DMS153 (cell line): ENCODE results near the gene ESM1.
A peak's percentile ranks its signal among the peaks of the same experiment; 100 is the strongest.
"Not testable (repeated sequence)": the region's sequence is repeated elsewhere in the genome, so short reads cannot be mapped to it uniquely, and the experiment has no call there.

Experiments
- DNase-seq: peaks from one replicate; lab custom pipeline; 2025; lab: John Stamatoyannopoulos, UW

The ESM1 gene

GRCh38 chr5:54985301-54986268, at the start of gene ESM1:
ESM1 (minus strand) TSS chr5:54985593; CDS start chr5:54985517, 76 bp downstream.
- no peak for DNase-seq

GRCh38 chr5:55033568-55033967, 48.2 kb upstream of the ESM1 start:
- DNase-seq, result no peak

GRCh38 chr5:55031492-55031891, 46.1 kb upstream of the ESM1 start:
- DNase-seq, result no peak

- DNase-seq, result no peak
Observed at GRCh38 chr5:55030676-55031369, 45.4 kb upstream of the ESM1 start.

- DNase-seq, result no peak
Observed at GRCh38 chr5:55030220-55030619, 44.8 kb upstream of the ESM1 start.

GRCh38 chr5:55027595-55027994, 42.2 kb upstream of the ESM1 start:
- DNase-seq, result no peak

GRCh38 chr5:55022450-55022849, 37.1 kb upstream of the ESM1 start:
- DNase-seq, result no peak

- peak; percentile 22 for DNase-seq
Observed at GRCh38 chr5:55021821-55022220, 36.4 kb upstream of the ESM1 start.

GRCh38 chr5:55021410-55021809, 36.0 kb upstream of the ESM1 start:
- no peak for DNase-seq

GRCh38 chr5:55010149-55010548, 24.8 kb upstream of the ESM1 start:
- not testable (repeated sequence) for DNase-seq

- no peak for DNase-seq
Observed at GRCh38 chr5:55004729-55005128, 19.3 kb upstream of the ESM1 start.

- DNase-seq, result no peak
Observed at GRCh38 chr5:55003432-55004065, 18.2 kb upstream of the ESM1 start.

- not testable (repeated sequence) for DNase-seq
Observed at GRCh38 chr5:55002166-55002565, 16.8 kb upstream of the ESM1 start.

- no peak for DNase-seq
Observed at GRCh38 chr5:54997081-54997480, 11.7 kb upstream of the ESM1 start.

- DNase-seq, result no peak
Observed at GRCh38 chr5:54996466-54996865, 11.1 kb upstream of the ESM1 start.

GRCh38 chr5:54995168-54995567, 9.8 kb upstream of the ESM1 start:
- no peak for DNase-seq

GRCh38 chr5:54994628-54995027, 9.2 kb upstream of the ESM1 start:
- DNase-seq, result no peak

- no peak for DNase-seq
Observed at GRCh38 chr5:54993318-54993717, 7.9 kb upstream of the ESM1 start.

- no peak for DNase-seq
Observed at GRCh38 chr5:54991416-54991815, 6.0 kb upstream of the ESM1 start.

- no peak for DNase-seq
Observed at GRCh38 chr5:54990841-54991258, 5.5 kb upstream of the ESM1 start.

GRCh38 chr5:54988817-54989216, 3.4 kb upstream of the ESM1 start:
- no peak for DNase-seq

GRCh38 chr5:54988218-54988617, 2.8 kb upstream of the ESM1 start:
- DNase-seq, result no peak

GRCh38 chr5:54986269-54986654, 869 bp upstream of the ESM1 start:
- DNase-seq, result no peak
